ENCODE data around the gene SLX4IP.

SLX4IP gene

GRCh38 chr20:10551732-10552724 is 116.9 kb downstream of the SLX4IP start:
- DNase-seq (ENCODE audit: low spot score): no peak

- peak; percentile 71 for DNase-seq (ENCODE audit: low spot score)
Observed at GRCh38 chr20:10553326-10553984, 118.3 kb downstream of the SLX4IP start.

GRCh38 chr20:10554285-10554684 is 119.2 kb downstream of the SLX4IP start:
- DNase-seq (ENCODE audit: low spot score): no peak

- no peak for DNase-seq (ENCODE audit: low spot score)
Observed at GRCh38 chr20:10555393-10555792, 120.3 kb downstream of the SLX4IP start.

GRCh38 chr20:10555865-10556308 is 120.8 kb downstream of the SLX4IP start:
- no peak for DNase-seq (ENCODE audit: low spot score)

GRCh38 chr20:10556519-10557083 is 121.5 kb downstream of the SLX4IP start:
- no peak for DNase-seq (ENCODE audit: low spot score)

GRCh38 chr20:10557685-10558084 is 122.6 kb downstream of the SLX4IP start:
- DNase-seq (ENCODE audit: low spot score): peak; percentile 21

- DNase-seq (ENCODE audit: low spot score): no peak
Observed at GRCh38 chr20:10558635-10559187, 123.6 kb downstream of the SLX4IP start.

- no peak for DNase-seq (ENCODE audit: low spot score)
Observed at GRCh38 chr20:10559266-10559665, 124.2 kb downstream of the SLX4IP start.

- DNase-seq (ENCODE audit: low spot score): no peak
Observed at GRCh38 chr20:10560686-10561085, 125.6 kb downstream of the SLX4IP start.

- no peak for DNase-seq (ENCODE audit: low spot score)
Observed at GRCh38 chr20:10561302-10561701, 126.2 kb downstream of the SLX4IP start.

- DNase-seq (ENCODE audit: low spot score): no peak
Observed at GRCh38 chr20:10562899-10563298, 127.8 kb downstream of the SLX4IP start.

- no peak for DNase-seq (ENCODE audit: low spot score)
Observed at GRCh38 chr20:10563935-10564492, 128.9 kb downstream of the SLX4IP start.

- DNase-seq (ENCODE audit: low spot score): no peak
Observed at GRCh38 chr20:10565191-10565921, 130.3 kb downstream of the SLX4IP start.

GRCh38 chr20:10565922-10566897 is 131.1 kb downstream of the SLX4IP start:
- no peak for DNase-seq (ENCODE audit: low spot score)

GRCh38 chr20:10568032-10568431 is 132.9 kb downstream of the SLX4IP start:
- DNase-seq (ENCODE audit: low spot score): no peak

GRCh38 chr20:10571313-10571815 is 136.3 kb downstream of the SLX4IP start:
- DNase-seq (ENCODE audit: low spot score): no peak

GRCh38 chr20:10572853-10573252 is 137.7 kb downstream of the SLX4IP start:
- no peak for DNase-seq (ENCODE audit: low spot score)

GRCh38 chr20:10573273-10573950 is 138.3 kb downstream of the SLX4IP start:
- no peak for DNase-seq (ENCODE audit: low spot score)
